ENCODE data around the gene OR5B12.

OR5B12 gene

DNA sequence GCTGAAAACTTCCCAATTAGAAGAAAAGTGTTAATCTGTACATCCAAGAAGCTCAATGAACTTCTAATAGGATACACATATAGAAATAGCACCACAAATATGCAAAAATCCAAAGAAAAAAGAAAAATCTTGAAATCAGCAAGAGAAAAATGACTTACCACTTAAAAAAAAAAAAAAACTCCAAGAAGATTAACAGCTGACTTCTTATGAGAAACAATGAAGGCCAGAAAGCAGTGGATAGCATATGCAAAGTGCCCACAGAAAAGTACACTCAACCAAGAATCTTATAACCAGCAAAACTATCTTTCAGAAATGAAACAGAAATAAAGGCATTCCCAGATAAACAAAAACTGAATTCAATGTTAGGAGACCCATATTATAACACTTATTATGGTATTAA is 29.9 kb upstream of the OR5B12 start:
- Histone ChIP-seq H3K79me2 (ENCODE audit: low read length) (no peaks in the 10 kb centered on the region), H3K9me3 (ENCODE audit: insufficient read depth, low read length) (peaks cover 8% of the 10 kb centered on the region; the same call in 1 of the 2 replicates), H3K27ac (ENCODE audit: low read length) (no peak overlapping the region), H3K4me2 (ENCODE audit: low read length) (no peak overlapping the region), H3K36me3 (replicated peaks; ENCODE audit: low read depth, low read length) (no peaks in the 10 kb centered on the region), H3K9ac (ENCODE audit: low read length) (no peak overlapping the region), H3K4me3 (ENCODE audit: low read length) (no peak overlapping the region), H4K20me1 (ENCODE audit: insufficient read depth, low read length) (no peaks in the 10 kb centered on the region), H2AFZ (ENCODE audit: low read depth, low read length) (no peak overlapping the region), H3K4me1 (ENCODE audit: low read length) (no peaks in the 10 kb centered on the region), H3K27me3 (ENCODE audit: low read depth, low read length) (no peaks in the 10 kb centered on the region)
- TF ChIP-seq, protein P1, sequence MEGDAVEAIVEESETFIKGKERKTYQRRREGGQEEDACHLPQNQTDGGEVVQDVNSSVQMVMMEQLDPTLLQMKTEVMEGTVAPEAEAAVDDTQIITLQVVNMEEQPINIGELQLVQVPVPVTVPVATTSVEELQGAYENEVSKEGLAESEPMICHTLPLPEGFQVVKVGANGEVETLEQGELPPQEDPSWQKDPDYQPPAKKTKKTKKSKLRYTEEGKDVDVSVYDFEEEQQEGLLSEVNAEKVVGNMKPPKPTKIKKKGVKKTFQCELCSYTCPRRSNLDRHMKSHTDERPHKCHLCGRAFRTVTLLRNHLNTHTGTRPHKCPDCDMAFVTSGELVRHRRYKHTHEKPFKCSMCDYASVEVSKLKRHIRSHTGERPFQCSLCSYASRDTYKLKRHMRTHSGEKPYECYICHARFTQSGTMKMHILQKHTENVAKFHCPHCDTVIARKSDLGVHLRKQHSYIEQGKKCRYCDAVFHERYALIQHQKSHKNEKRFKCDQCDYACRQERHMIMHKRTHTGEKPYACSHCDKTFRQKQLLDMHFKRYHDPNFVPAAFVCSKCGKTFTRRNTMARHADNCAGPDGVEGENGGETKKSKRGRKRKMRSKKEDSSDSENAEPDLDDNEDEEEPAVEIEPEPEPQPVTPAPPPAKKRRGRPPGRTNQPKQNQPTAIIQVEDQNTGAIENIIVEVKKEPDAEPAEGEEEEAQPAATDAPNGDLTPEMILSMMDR (IDR thresholded peaks at IDR 0.05; ENCODE audit: low read depth, low read length): no peak
- TF ChIP-seq EZH2phosphoT487 (IDR thresholded peaks at IDR 0.05; ENCODE audit: low read depth): no peak

DNA sequence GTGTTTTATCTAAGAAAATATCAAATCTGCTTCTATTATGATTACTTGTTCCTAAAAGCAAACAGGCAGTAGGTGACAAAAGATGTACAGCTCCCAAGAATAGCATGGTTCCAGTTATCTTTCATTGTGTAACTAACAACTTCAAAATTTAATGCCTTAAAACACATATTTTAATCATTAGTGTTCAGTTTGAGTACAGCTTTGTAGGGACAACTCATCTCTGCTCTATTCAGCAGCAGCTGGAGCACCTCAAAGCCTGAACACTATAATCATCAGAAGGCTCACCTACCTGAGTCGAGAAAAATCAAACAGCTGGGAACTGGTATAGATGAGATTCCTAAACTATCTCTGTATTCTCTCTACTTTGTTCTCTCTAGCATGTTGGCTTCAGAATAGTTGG is 24.3 kb upstream of the OR5B12 start:
- no peaks in the 10 kb centered on the region for H3K4me1 ChIP-seq (ENCODE audit: low read length)
- no peak overlapping the region for H2AFZ ChIP-seq (ENCODE audit: low read depth, low read length)
- no peak overlapping the region for H3K4me3 ChIP-seq (ENCODE audit: low read length)
- H3K27ac ChIP-seq (ENCODE audit: low read length): no peak overlapping the region
- 0 out of 2 replicates have a peak, but pooled peaks cover 2% of the 10 kb centered on the region for H3K9me3 ChIP-seq (ENCODE audit: insufficient read depth, low read length)
- no peak overlapping the region for H3K4me2 ChIP-seq (ENCODE audit: low read length)
- no peaks in the 10 kb centered on the region for H3K79me2 ChIP-seq (ENCODE audit: low read length)
- H3K9ac ChIP-seq (ENCODE audit: low read length): no peak overlapping the region
- TF ChIP-seq, protein P1 (IDR thresholded peaks at IDR 0.05; ENCODE audit: low read depth, low read length): no peak
- TF ChIP-seq EZH2phosphoT487 (IDR thresholded peaks at IDR 0.05; ENCODE audit: low read depth): no peak
- H3K36me3 ChIP-seq (replicated peaks; ENCODE audit: low read depth, low read length): no peaks in the 10 kb centered on the region
- no peaks in the 10 kb centered on the region for H4K20me1 ChIP-seq (ENCODE audit: insufficient read depth, low read length)
- no peaks in the 10 kb centered on the region for H3K27me3 ChIP-seq (ENCODE audit: low read depth, low read length)

DNA sequence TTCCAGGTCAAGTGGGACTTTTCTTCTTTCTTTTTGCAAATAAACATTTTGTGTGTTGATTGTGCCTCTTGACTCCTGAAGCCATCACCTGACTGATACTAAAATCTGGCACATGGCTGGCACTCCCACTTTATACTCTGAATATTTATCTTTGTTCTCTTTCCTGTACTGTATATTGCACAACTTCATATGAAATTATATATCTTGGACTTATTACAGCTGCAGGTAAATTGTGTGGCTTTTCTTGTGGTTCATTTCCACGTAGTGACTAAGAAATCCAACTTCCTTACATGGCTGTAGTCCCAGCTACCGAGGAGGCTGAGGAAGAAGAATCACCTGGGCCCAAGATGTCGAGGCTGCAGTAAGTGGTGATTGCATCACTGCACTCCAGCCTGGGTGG is 23.7 kb upstream of the OR5B12 start:
- Histone ChIP-seq H3K79me2 (ENCODE audit: low read length) (no peaks in the 10 kb centered on the region), H3K4me2 (ENCODE audit: low read length) (no peak overlapping the region), H3K27me3 (ENCODE audit: low read depth, low read length) (no peaks in the 10 kb centered on the region), H3K4me3 (ENCODE audit: low read length) (no peak overlapping the region), H3K36me3 (replicated peaks; ENCODE audit: low read depth, low read length) (no peaks in the 10 kb centered on the region), H4K20me1 (ENCODE audit: insufficient read depth, low read length) (no peaks in the 10 kb centered on the region), H3K27ac (ENCODE audit: low read length) (no peak overlapping the region), H3K9ac (ENCODE audit: low read length) (no peak overlapping the region), H2AFZ (ENCODE audit: low read depth, low read length) (no peak overlapping the region), H3K9me3 (ENCODE audit: insufficient read depth, low read length) (0 out of 2 replicates have a peak, but pooled peaks cover under 1% of the 10 kb centered on the region), H3K4me1 (ENCODE audit: low read length) (no peaks in the 10 kb centered on the region)
- no peak for TF ChIP-seq EZH2phosphoT487 (IDR thresholded peaks at IDR 0.05; ENCODE audit: low read depth)
- TF ChIP-seq, protein P1 (IDR thresholded peaks at IDR 0.05; ENCODE audit: low read depth, low read length): no peak

DNA sequence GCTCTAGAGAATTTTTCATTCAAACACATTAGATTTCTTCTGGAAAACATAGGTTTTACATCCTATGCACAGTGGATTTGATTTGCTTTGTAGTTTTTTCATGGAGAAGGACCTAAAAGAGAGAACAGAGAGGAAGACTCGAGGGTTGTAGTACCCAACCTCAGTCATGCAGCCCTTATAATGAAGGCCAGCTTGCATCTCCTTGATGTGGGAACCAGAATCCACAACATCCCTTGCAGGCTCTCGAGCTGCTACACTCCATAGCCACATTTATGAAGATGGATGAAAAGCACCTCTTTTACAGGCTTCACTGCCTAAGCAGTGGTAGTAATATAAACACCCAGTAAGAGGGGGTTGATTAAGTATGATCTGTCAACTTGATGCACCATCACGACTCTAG is 9.5 kb upstream of the OR5B12 start:
- Histone ChIP-seq H4K20me1 (ENCODE audit: insufficient read depth, low read length) (no peaks in the 10 kb centered on the region), H3K27me3 (ENCODE audit: low read depth, low read length) (no peaks in the 10 kb centered on the region), H3K4me3 (ENCODE audit: low read length) (no peak overlapping the region), H3K4me1 (ENCODE audit: low read length) (no peaks in the 10 kb centered on the region), H3K9me3 (ENCODE audit: insufficient read depth, low read length) (no peaks in the 10 kb centered on the region), H3K36me3 (replicated peaks; ENCODE audit: low read depth, low read length) (no peaks in the 10 kb centered on the region), H3K9ac (ENCODE audit: low read length) (no peak overlapping the region), H3K79me2 (ENCODE audit: low read length) (no peaks in the 10 kb centered on the region), H3K4me2 (ENCODE audit: low read length) (no peak overlapping the region), H3K27ac (ENCODE audit: low read length) (no peak overlapping the region), H2AFZ (ENCODE audit: low read depth, low read length) (no peak overlapping the region)
- TF ChIP-seq, protein P1 (IDR thresholded peaks at IDR 0.05; ENCODE audit: low read depth, low read length): no peak
- no peak for TF ChIP-seq EZH2phosphoT487 (IDR thresholded peaks at IDR 0.05; ENCODE audit: low read depth)

Data from OCI-LY3 (cell line).